Neutrophil (primary cell): ENCODE data around the gene ELOVL4.

Experiments
- H3K27ac ChIP-seq: fragments of 200-600 bp; sonication (generic); 2 replicates; pipeline ENCODE4 v1.5.1; 2016; ENCODE audit warnings: mild to moderate bottlenecking, moderate library complexity
- H3K27me3 ChIP-seq: fragments of 200-600 bp; sonication (generic); 2 replicates; pipeline ENCODE4 v1.6.0; 2016; ENCODE audit warnings: mild to moderate bottlenecking
- H3K36me3 ChIP-seq: fragments of 200-600 bp; sonication (generic); 2 replicates; pipeline ENCODE4 v1.5.1; 2017
- H3K4me1 ChIP-seq, 2 experiments: fragments of 200-600 bp in 1 of 2; sonication (generic) in 1 of 2; 1 replicate in 1 of 2; 2 replicates in 1 of 2; pipeline versions ENCODE4 v1.5.1 to v1.6.1; 2013 to 2016; ENCODE audit warnings: low read depth in 1 of 2, low read length in 1 of 2, mild to moderate bottlenecking in 1 of 2, moderate library complexity in 1 of 2; ENCODE audit not compliant: control insufficient read depth in 1 of 2, insufficient read depth in 1 of 2
- H3K4me3 ChIP-seq, 2 experiments: fragments of 200-600 bp in 1 of 2; sonication (generic) in 1 of 2; 1 replicate in 1 of 2; 2 replicates in 1 of 2; pipeline ENCODE4 v1.5.1; 2013 to 2016; ENCODE audit warnings: low read depth in 1 of 2, low read length in 1 of 2, mild to moderate bottlenecking in 1 of 2, moderate library complexity in 1 of 2
- H3K9me3 ChIP-seq: fragments of 200-600 bp; sonication (generic); 2 replicates; pipeline ENCODE4 v1.5.1; 2016
- TF ChIP-seq, protein P1 (sequence below): fragments of 200-600 bp; sonication (generic); IDR thresholded peaks from 2 replicates; pipeline ENCODE4 v1.5.1; 2016; ENCODE audit warnings: antibody characterized with exemption

ELOVL4 gene

GRCh38 chr6:79928478-79928998, 18.8 kb downstream of the ELOVL4 start:
- no peaks in the 10 kb centered on the region for H3K36me3 ChIP-seq
- H3K9me3 ChIP-seq, result no peaks in the 10 kb centered on the region
- no peak overlapping the region for H3K4me3 ChIP-seq
- TF ChIP-seq, protein P1, sequence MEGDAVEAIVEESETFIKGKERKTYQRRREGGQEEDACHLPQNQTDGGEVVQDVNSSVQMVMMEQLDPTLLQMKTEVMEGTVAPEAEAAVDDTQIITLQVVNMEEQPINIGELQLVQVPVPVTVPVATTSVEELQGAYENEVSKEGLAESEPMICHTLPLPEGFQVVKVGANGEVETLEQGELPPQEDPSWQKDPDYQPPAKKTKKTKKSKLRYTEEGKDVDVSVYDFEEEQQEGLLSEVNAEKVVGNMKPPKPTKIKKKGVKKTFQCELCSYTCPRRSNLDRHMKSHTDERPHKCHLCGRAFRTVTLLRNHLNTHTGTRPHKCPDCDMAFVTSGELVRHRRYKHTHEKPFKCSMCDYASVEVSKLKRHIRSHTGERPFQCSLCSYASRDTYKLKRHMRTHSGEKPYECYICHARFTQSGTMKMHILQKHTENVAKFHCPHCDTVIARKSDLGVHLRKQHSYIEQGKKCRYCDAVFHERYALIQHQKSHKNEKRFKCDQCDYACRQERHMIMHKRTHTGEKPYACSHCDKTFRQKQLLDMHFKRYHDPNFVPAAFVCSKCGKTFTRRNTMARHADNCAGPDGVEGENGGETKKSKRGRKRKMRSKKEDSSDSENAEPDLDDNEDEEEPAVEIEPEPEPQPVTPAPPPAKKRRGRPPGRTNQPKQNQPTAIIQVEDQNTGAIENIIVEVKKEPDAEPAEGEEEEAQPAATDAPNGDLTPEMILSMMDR, result no peak
- H3K27ac ChIP-seq, result no peak overlapping the region
- peaks cover 96% of the 10 kb centered on the region for H3K27me3 ChIP-seq
- H3K4me1 ChIP-seq, result no peaks in the 10 kb centered on the region

GRCh38 chr6:79927758-79928157, 19.6 kb downstream of the ELOVL4 start:
- Histone ChIP-seq H3K27me3 (peaks cover 96% of the 10 kb centered on the region), H3K4me1 (no peaks in the 10 kb centered on the region), H3K36me3 (no peaks in the 10 kb centered on the region), H3K9me3 (no peaks in the 10 kb centered on the region), H3K4me3 (no peak overlapping the region), H3K27ac (no peak overlapping the region)
- TF ChIP-seq, protein P1, result no peak

DNA sequence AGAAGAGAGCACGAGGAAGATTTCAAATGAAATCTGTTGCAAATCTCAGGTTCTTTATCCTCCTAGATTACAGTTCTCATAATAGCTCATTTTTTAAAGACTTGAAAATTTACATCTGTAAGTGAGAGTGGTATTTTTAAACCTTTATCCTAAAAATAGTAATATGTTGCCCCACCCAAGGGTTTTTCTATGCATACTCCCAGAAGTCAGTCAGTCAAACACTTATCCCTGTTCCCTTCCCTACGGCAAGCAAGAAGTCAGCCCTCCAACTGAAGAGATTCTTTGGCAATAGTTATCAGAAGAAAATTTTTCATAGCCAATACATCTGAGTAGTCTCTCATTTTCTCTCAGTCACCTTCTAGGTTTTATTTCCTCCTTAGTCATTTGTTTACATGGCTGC, 24.1 kb downstream of the ELOVL4 start:
- Histone ChIP-seq H3K36me3 (no peaks in the 10 kb centered on the region), H3K27ac (no peak overlapping the region), H3K9me3 (no peaks in the 10 kb centered on the region), H3K4me1 (peaks cover 5 to 6% of the 10 kb centered on the region in 2 experiments), H3K4me3 (no peak overlapping the region), H3K27me3 (peaks cover 74% of the 10 kb centered on the region)
- TF ChIP-seq, protein P1, result no peak

DNA sequence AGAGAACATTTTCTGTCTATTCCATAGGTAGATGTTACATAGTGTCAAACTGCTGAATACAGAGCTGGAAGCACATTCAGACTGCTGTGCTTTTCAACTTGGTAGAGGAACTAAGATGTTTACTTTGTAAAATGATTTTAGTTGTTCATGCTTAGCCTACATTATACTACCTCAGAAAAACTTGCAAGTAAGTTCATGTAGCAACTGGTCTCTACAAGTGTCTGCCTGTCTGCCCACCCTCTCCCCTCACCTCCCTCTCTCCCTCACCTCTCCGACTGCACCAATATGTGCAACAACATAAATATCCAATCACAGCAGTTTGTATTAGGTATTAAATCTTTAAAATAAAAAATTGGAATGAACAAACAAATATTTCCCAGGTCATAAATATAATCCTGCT, 25.3 kb downstream of the ELOVL4 start:
- peaks cover 7 to 12% of the 10 kb centered on the region in 2 experiments for H3K4me1 ChIP-seq
- H3K9me3 ChIP-seq, result no peaks in the 10 kb centered on the region
- H3K4me3 ChIP-seq, result no peak overlapping the region
- TF ChIP-seq, protein P1, result no peak
- H3K36me3 ChIP-seq, result no peaks in the 10 kb centered on the region
- no peak overlapping the region for H3K27ac ChIP-seq
- peaks cover 62% of the 10 kb centered on the region for H3K27me3 ChIP-seq

DNA sequence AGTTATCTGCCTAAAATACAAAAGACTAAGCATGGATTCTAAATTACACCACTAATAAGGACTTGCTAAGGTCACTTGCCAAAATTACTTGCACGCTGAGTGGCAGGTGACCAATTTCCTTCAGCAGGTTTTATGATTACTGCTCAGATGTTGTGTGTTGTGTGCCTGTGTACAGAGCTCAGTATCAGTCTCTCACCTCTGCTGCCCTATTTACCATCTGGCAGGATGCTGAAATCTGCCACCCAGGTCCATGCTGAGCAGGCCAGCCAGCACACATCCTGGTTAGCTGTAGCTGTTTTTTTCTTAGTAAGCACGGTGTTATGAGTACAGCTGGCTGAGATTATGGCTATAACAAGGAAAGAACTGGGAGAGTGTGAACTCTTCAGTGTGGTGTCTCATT, 34.0 kb downstream of the ELOVL4 start:
- H3K9me3 ChIP-seq, result no peaks in the 10 kb centered on the region
- H3K36me3 ChIP-seq, result no peaks in the 10 kb centered on the region
- peaks cover 45% of the 10 kb centered on the region for H3K27me3 ChIP-seq
- no peak overlapping the region for H3K4me3 ChIP-seq
- TF ChIP-seq, protein P1, result no peak
- H3K27ac ChIP-seq, result no peak overlapping the region
- H3K4me1 ChIP-seq, result peaks cover 15 to 25% of the 10 kb centered on the region in 2 experiments

DNA sequence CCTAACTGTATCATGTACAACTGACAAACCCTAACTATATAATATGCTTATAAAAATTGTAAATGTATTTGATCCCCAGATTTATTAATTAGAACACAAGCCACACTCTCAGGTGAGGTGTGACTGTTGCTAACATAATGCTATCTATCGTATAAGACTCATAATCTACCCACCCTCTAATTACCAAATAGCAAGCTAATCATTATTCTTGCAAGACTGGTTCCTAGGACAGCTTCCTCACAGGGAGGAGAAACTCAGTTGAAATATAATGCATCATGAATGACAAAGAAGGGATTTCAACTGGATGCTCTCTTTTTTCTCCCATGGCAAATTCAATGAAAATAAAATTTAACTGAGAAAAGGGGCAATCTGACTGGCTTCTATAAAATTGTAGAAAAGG, 35.4 kb downstream of the ELOVL4 start:
- Histone ChIP-seq H3K4me3 (no peak overlapping the region), H3K27ac (no peak overlapping the region), H3K4me1 (peaks cover 12 to 17% of the 10 kb centered on the region in 2 experiments), H3K36me3 (no peaks in the 10 kb centered on the region), H3K27me3 (peaks cover 45% of the 10 kb centered on the region), H3K9me3 (no peaks in the 10 kb centered on the region)
- TF ChIP-seq, protein P1, result no peak
